D721Med (cell line): Measurements from ENCODE around the gene DYNC2LI1.

Experiments
- DNase-seq: peaks from one replicate; pipeline ENCODE4 v3.0.0; 2011; ENCODE audit warnings: low spot score; ENCODE audit not compliant: insufficient read length
- FAIRE-seq: peaks from 2 replicates; lab custom pipeline; 2011; peaks lifted over from hg19 to GRCh38; lab: Jason Lieb, UNC
- TF ChIP-seq, protein P1 (sequence below): IDR thresholded peaks from 2 replicates; pipeline ENCODE4 v1.5.1; 2012; ENCODE audit warnings: mild to moderate bottlenecking, control low read depth; ENCODE audit not compliant: insufficient read depth; ENCODE audit errors: missing control alignments

DYNC2LI1 gene

DNA sequence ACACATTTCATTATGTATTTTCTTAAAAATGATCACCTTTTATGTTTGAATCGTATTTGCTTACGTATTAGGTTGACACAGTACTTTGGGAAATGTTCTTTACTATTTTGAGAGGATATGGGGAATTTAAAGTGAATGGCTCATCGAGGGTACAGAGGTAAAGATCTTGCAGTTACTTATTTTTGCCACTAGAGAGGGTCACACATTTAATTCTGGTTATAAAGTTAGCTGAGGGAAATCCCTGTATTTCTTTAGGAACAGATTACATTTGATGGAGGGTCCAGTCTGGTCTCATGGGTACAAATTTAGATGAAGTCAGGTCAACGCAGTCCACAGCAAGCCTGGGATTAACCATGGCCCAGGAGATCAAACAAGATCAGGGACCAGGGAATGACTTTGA is 24.5 kb downstream of the DYNC2LI1 start:
- TF ChIP-seq, protein P1, sequence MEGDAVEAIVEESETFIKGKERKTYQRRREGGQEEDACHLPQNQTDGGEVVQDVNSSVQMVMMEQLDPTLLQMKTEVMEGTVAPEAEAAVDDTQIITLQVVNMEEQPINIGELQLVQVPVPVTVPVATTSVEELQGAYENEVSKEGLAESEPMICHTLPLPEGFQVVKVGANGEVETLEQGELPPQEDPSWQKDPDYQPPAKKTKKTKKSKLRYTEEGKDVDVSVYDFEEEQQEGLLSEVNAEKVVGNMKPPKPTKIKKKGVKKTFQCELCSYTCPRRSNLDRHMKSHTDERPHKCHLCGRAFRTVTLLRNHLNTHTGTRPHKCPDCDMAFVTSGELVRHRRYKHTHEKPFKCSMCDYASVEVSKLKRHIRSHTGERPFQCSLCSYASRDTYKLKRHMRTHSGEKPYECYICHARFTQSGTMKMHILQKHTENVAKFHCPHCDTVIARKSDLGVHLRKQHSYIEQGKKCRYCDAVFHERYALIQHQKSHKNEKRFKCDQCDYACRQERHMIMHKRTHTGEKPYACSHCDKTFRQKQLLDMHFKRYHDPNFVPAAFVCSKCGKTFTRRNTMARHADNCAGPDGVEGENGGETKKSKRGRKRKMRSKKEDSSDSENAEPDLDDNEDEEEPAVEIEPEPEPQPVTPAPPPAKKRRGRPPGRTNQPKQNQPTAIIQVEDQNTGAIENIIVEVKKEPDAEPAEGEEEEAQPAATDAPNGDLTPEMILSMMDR, result peak; percentile 18
- DNase-seq (no peak), FAIRE-seq (no peak)

DNA sequence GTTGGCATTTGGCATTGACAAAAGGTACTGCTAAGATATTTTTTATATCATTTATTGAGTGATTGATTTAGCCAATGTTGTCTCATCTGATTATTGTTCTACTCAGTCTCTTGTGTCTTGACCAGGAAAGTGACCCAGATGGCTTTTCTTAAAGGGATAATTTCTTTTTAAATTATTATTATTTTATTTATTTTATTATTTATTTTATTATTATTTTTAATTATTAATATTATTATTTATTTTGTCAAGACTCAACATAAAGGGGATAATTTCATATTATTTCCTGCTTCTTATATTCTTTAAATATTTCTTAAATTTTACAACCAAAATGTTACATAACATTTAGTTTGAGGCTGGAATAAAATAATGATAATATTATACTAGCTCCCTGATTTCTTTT is 27.1 kb downstream of the DYNC2LI1 start:
- TF ChIP-seq, protein P1, result no peak
- no peak for DNase-seq
- FAIRE-seq, result no peak

DNA sequence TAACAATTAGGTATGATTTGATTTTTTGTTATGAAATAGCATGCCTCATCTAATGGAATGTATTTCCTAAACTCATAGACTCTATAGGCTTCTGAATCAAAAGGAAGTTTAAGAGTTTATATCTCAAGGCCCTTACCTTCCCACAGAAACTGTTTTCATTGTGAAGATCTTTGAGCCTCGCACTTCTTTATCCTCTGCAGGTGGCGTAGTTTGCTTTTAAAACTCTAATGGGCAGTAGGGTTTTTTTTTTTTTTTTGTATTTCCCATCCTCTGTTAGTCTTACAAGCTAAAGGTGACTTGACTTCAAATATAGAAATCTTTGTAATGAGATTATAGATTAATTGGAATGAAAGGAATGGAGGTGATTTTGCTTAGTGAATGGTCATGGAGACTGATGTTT is 28.3 kb downstream of the DYNC2LI1 start:
- no peak for DNase-seq
- FAIRE-seq, result no peak
- TF ChIP-seq, protein P1, result no peak

DNA sequence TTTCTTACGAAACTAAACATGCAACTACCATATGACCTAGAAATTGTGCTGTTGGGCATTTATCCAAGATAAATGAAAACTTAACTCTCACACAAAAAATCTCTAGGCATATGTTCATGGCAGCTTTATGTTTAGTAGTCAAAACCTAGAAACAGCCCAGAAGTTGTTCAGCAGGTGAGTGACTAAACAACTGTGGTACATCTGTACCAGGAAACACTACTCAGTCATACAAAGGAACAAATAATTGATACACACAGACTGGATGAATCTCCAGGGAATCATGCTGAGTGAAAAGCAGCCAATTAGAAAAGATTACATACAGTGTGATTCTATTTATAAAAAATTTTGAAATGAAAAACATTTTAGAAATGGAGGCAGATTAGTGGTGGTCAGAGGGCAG is 29.3 kb downstream of the DYNC2LI1 start:
- no peak for FAIRE-seq
- DNase-seq, result no peak
- TF ChIP-seq, protein P1, result no peak

DNA sequence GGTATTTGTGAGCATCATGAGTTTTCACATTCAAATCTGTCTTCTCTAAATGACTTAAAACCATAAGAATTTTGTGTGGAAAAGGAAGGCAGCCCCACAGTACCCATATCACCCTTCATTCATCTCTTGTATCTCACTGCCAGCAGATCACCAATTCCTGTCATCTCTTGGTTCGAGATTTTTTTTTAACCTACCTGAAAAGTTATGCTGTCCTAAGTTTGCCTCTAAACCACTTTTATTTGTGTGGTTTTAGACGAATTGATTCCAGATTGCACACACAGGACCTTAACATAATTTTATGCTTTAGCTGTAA is 32.8 kb downstream of the DYNC2LI1 start:
- DNase-seq (no peak), FAIRE-seq (no peak)
- TF ChIP-seq, protein P1, result no peak

DNA sequence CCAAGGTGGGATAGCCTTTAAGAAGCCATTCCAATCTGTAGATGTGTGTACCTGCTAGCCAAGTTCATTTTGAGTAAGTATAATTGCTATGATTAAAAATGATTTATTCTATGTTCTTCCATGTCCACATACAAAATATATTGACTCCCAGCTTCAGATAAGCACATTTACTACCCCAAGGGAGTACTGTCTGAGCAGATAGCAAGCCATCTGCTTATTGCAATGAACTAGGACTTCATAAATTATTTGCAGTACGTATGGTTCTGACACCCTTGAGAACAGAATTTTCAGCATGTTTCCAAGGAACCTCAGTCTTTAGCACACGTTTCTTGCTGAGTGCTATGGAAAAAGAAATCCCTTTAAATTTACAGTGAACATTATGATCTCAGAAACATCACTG is 36.6 kb downstream of the DYNC2LI1 start:
- no peak for DNase-seq
- FAIRE-seq, result no peak
- TF ChIP-seq, protein P1, result no peak

DNA sequence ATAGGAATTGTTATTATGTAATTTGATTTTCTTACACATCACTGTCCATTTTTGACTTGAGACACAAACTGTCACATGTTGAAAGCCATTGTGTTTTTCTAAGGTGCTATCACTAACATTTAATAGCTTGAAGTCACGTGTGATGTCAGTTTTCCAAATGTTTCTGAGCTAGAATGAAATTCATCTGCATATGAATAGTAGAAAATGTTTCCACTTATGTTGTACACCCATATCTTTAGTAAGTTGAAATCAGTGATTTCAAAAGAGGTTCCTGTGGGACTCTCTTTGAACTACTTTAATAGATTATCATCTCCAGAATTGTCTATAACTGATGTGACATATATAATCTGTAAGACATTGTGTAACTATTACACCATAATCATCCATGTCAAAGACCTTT is 37.0 kb downstream of the DYNC2LI1 start:
- TF ChIP-seq, protein P1, result no peak
- DNase-seq, result no peak
- FAIRE-seq, result no peak
